SIG-M5 (cell line): ENCODE data around the gene CATSPERD.

Source experiments
- DNase-seq: peaks from one replicate; lab custom pipeline; 2025; lab: John Stamatoyannopoulos, UW

The CATSPERD gene

GRCh38 chr19:5804516-5805461 lies 84.4 kb downstream of the CATSPERD start, which contains the start of gene NRTN:
NRTN (plus strand) TSS chr19:5805067; CDS start chr19:5824166, 19,099 bp downstream.
- no peak for DNase-seq

GRCh38 chr19:5805462-5806132 lies 85.2 kb downstream of the CATSPERD start:
- no peak for DNase-seq

GRCh38 chr19:5806133-5806489 lies 85.7 kb downstream of the CATSPERD start:
- DNase-seq, result no peak

GRCh38 chr19:5806905-5807304 lies 86.5 kb downstream of the CATSPERD start:
- no peak for DNase-seq

DNA sequence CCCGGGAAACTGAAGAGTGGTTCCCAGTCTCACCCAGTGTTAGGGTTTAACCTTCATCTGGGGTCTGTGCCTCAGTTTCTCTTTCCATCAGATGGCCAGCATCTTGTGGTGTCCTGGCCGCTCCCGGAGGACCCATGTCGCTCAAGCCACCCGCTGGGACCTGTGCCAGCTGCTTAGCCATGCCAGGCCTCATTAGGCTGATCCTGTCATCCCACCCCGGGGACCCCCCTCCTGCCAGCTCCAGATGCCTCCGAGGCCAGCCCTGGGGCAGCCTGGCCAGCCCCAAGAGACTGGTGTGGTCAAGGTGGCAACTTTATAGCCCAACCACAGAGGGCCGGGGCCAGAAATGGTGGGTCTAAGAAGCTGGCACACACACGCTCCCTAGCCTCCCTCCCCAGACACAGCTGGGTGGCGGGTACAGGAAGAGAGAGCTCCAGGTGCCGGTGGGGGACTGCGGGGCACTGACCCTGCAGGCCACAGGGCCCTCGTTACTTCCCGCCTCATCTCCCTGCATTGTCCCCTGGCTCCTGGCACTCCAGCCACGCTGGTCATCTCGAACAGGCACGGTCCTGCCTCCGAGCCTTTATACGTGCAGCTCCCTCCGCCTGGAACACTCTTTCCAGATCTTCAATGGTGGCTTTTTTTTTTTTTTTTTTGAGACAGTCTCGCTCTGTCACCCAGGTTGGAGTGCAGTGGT lies 87.8 kb downstream of the CATSPERD start:
- no peak for DNase-seq

DNA sequence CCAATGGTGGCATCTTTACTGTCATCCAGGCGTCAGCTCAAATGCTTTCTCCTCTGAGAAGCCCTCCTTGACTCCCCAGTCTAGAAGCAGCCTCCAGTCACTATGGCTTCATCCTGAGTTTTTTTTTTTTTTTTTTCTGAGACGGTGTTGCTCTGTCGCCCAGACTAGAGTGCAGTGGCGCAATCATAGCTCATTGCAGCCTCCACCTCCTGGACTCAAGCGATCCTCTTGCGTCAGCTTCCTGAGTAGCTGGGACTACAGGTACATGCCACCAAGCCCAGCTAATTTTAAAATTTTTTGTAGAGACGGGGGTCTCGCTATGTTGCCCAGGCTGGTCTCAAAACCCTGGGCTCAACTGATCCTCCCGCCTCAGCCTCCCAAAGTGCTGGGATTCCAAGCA lies 88.6 kb downstream of the CATSPERD start:
- DNase-seq, result no peak

DNA sequence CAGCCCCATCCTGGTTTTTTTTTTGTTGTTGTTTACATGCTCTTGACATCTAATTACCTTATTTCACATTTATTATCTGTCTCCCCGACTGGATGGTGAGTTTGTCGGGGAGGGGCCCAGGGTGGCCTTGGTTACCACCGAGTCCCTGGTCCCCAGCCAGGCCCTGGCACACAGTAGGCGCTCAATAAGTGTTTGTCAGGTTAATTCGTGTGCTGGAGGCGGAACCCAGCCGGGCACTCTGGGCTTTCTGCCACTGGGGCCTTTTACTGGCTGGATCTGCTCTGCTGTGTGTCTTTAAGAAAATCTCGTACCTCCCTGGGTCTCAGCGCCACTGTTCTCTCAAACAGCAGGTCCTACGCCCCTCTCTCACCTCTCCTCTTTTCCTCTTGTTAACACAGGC lies 89.0 kb downstream of the CATSPERD start:
- DNase-seq, result no peak

GRCh38 chr19:5811117-5811516 lies 90.7 kb downstream of the CATSPERD start:
- no peak for DNase-seq

DNA sequence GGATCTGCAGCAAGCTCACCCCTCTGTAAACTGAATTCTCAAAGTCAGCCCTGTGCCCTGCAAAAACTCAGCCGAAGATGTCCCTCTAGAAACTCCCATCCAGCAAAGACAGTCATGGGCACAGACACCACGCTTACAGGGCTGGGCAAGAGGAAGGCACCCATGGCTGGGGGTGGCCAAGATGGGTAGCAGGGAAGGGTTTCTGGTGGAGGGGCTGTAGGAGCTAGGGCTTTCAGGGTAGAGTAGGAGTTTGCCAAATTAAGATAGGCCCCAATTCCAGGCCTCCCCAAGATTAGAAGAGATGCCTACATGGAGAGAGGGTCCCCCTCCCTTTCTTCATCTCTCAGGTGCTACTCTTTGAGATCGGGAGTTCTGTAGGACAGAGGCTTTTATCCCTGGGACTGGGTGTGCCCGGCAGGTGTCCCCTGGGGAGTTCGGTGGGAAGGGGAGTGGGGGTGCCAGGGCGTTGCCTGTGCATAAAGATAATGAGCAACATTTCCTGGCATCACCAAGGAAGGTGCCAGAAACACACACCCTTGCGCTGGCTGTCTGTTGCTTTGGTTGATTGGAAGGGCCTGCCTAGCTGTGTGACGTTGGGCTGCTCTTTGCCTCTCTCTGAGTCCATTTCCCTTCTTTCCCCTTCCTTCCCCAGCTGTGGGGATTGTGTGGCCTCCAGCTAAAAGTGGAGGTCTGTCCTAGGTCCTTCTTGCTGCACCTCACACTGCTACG lies 93.8 kb downstream of the CATSPERD start:
- DNase-seq, result no peak

GRCh38 chr19:5814852-5815246 lies 94.4 kb downstream of the CATSPERD start:
- DNase-seq, result no peak

DNA sequence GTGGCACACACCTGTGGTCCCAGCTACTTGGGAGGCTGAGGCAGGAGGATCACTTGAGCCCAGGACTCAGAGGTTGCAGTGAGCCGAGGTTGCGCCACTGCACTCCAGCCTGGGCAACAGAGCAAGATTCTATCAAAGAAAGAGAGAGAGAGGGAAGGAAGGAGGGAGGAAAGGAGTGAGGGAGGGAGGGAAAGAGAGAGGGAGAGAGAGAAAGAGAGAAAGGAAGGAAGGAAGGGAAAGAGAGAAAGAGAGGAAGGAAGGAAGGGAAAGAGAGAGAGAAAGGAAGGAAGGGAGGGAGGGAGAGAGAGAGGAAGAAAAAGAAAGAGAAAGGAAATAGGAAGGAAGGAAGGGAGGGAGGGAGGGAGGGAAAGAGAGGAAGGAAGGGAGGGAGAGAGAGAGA lies 96.8 kb downstream of the CATSPERD start:
- no peak for DNase-seq

GRCh38 chr19:5818594-5818993 lies 98.2 kb downstream of the CATSPERD start:
- DNase-seq, result no peak

DNA sequence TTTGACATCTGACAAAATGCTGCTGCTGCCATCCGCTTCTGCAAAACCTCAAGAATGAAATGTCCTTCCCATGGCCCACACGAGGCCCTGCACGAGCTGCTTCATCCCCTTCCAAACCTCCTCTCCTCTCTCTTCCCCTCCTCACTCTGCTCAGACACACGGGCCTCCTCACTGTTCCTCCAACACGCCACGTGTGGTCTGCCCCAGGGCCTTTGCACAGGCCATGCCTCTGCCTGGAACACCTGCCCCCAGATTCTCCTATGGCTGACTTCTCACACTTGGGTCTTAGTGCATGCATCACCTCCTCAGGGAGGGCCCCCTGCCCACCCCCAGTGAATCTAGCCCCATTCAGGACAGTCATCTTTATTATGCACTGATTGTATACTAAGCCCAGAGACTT lies 100.3 kb downstream of the CATSPERD start:
- DNase-seq, result no peak

- DNase-seq, result no peak
Measured at GRCh38 chr19:5821521-5822180, 101.2 kb downstream of the CATSPERD start.

DNA sequence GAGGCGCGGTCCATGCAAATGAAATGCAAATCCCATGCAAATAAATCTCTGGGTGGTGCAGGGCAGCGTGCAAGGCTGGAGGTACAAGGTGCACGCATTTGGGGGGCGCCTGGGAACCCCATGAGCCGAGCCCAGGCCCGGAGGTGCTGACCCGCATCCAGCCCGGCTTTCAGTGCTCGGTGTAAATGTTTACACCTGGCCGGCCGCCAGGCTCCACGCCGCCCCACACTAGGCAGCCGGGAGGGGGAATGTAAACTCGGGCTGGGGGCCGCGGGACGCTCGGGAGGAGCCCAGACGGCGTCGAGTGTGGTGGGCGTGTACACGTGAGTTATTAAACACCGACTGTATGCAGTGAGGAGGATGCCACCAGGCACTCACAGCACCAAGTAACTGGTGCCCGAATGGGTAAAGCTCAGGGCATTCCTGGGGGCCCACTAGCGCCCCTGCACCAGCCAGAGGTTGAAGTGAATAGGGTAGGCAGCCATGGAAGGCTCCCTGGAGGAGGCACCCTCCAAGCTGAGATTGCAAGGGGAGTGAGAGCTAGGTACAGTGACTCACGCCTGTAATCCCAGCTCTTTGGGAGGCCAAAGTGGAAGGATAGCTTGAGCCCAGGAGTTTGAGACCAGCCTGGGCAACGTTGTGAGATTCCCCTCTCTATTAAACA lies 101.9 kb downstream of the CATSPERD start:
- no peak for DNase-seq

DNA sequence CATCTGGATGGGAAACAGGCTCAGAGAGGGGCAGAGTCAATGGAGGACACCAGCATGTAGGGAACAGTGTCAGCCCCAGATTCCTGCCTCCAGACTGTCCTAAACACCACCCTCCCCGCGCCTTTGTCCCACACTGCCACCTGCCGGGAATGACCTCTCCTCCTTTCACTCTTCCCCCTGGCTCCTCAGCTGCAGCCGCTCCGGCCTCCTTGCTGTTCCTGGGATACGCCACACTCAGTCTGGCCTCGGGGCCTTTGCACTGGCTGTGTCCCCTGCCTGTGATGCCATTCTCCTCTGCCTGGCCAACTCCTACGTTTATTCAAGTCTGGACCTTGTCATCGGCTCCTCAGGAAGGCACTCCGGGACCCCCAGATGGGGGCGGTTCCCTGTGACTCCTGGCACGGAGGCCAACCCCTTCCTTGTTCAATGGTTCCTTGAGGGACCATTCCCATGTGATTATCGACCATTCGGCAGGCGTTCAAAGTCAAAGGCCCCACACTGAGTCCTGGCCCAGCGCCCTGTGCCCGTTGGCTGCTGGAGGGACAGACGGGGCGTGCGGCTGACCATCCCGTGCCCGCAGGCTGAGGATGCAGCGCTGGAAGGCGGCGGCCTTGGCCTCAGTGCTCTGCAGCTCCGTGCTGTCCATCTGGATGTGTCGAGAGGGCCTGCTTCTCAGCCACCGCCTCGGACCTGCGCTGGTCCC lies 103.3 kb downstream of the CATSPERD start:
- no peak for DNase-seq

GRCh38 chr19:5824751-5825150 lies 104.3 kb downstream of the CATSPERD start:
- no peak for DNase-seq

DNA sequence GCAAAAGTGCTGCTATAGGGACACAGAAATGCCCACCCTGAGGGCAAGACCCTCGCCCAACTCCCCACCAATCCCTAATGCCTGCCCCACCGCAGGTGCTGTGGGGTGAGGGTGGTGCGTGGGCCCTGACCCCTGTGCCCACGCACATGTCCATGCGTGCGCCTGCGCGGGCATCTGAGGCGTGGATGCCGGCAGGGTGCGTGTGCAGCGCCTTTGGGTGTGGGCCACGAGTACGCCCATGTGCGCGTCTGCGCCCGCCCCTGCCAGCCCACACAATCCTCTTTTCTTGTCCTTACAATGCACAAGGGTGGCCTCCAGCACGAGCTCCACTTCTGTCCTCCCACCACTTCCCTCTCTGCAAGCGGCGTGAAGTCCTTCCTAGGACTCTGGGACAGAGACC lies 104.7 kb downstream of the CATSPERD start:
- no peak for DNase-seq

DNA sequence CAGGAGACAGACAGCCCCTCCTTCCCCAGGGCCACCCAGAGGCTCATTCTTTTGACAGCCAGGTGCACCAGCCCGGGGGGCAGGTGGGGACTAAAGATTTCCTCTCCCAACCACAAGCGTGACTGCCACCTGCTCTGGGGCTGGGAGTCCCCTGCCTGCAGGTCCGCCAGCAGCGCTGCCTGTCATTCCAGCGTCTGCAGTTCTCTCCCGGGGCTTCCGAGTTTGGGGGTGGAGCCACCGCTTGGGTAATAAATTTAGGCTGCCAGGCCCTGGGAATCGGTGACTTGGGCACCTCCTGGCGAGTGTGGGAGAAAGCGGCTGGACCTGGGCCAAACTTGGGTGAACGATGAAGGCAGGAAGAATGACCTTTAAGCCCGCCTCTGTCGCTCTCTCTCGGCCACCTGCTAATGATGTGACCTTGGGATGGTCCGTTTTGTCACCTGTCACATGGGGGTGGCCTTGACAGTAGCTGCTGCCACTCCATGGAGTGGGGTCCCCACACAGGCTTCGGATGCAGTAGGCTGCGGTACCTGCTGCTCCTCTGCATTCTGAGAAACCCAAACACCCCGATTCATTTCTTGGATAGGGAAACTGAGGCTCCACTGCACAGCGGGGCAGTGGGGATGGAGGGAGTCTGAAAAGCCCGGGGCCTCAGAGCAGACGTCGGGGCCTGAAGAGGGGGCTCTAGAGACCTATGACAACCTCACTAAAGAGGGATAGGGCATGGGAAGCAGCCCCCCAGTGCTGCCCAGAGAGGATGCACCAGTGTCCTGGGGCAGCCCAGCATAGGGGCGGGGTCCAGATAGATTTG lies 106.3 kb downstream of the CATSPERD start:
- no peak for DNase-seq
